ENCODE results near the gene RBMY1E.
"Not testable (repeated sequence)": the region's sequence is repeated elsewhere in the genome, so short reads cannot be mapped to it uniquely, and the experiment has no call there.

- TF ChIP-seq GABPA (IDR thresholded peaks at IDR 0.05 in 1 of 2, conservative IDR thresholded peaks at IDR 0.05 in 1 of 2); REST (IDR thresholded peaks at IDR 0.05); CTCF (IDR thresholded peaks at IDR 0.05; ENCODE audit: low read depth, low read length, missing input control); SP1 (IDR thresholded peaks at IDR 0.05); TAF1 (conservative IDR thresholded peaks at IDR 0.05); ATF3 (IDR thresholded peaks at IDR 0.05); NR2F2 (IDR thresholded peaks at IDR 0.05); RAD21 (IDR thresholded peaks at IDR 0.05); MAX (IDR thresholded peaks at IDR 0.05): not testable (repeated sequence)
Observed at GRCh38 chrY:21869407-21870076, 48.3 kb downstream of the RBMY1E start.

All from liver (tissue), 3 donors.